ENCODE measurements around the gene UTP18.

DNA sequence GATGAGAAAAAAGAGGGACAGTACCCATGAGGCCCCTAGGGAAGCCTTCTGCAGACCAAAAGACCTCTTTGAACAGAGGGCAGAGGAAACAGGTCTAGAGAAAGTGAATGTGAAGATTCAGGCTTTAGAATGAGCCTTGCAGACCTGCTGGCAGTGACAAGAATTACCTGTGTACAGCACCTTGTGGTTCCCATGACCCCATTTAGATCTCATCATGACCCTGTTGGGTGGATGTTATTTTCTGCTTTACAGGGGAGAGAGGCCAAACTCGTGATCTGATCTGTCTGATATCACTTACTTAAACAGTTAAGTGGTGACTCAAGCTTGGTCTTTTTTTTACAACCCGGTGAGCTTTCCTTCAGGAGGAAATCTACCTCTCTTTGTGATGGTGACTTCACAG, 81.9 kb downstream of the UTP18 start:
- TF ChIP-seq, protein P1, sequence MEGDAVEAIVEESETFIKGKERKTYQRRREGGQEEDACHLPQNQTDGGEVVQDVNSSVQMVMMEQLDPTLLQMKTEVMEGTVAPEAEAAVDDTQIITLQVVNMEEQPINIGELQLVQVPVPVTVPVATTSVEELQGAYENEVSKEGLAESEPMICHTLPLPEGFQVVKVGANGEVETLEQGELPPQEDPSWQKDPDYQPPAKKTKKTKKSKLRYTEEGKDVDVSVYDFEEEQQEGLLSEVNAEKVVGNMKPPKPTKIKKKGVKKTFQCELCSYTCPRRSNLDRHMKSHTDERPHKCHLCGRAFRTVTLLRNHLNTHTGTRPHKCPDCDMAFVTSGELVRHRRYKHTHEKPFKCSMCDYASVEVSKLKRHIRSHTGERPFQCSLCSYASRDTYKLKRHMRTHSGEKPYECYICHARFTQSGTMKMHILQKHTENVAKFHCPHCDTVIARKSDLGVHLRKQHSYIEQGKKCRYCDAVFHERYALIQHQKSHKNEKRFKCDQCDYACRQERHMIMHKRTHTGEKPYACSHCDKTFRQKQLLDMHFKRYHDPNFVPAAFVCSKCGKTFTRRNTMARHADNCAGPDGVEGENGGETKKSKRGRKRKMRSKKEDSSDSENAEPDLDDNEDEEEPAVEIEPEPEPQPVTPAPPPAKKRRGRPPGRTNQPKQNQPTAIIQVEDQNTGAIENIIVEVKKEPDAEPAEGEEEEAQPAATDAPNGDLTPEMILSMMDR (IDR thresholded peaks at IDR 0.05; ENCODE audit: low read depth, low read length, missing input control), result no peak
- no peak for TF ChIP-seq ATF3 (IDR thresholded peaks at IDR 0.05)
- no peak for TF ChIP-seq FOXA1 (IDR thresholded peaks at IDR 0.05)
- TF ChIP-seq MAX (IDR thresholded peaks at IDR 0.05), result no peak
- no peak for TF ChIP-seq ZBTB33 (IDR thresholded peaks at IDR 0.05)
- TF ChIP-seq TAF1 (conservative IDR thresholded peaks at IDR 0.05), result no peak
- TF ChIP-seq RXRA (IDR thresholded peaks at IDR 0.05), result no peak
- TF ChIP-seq, protein P2, sequence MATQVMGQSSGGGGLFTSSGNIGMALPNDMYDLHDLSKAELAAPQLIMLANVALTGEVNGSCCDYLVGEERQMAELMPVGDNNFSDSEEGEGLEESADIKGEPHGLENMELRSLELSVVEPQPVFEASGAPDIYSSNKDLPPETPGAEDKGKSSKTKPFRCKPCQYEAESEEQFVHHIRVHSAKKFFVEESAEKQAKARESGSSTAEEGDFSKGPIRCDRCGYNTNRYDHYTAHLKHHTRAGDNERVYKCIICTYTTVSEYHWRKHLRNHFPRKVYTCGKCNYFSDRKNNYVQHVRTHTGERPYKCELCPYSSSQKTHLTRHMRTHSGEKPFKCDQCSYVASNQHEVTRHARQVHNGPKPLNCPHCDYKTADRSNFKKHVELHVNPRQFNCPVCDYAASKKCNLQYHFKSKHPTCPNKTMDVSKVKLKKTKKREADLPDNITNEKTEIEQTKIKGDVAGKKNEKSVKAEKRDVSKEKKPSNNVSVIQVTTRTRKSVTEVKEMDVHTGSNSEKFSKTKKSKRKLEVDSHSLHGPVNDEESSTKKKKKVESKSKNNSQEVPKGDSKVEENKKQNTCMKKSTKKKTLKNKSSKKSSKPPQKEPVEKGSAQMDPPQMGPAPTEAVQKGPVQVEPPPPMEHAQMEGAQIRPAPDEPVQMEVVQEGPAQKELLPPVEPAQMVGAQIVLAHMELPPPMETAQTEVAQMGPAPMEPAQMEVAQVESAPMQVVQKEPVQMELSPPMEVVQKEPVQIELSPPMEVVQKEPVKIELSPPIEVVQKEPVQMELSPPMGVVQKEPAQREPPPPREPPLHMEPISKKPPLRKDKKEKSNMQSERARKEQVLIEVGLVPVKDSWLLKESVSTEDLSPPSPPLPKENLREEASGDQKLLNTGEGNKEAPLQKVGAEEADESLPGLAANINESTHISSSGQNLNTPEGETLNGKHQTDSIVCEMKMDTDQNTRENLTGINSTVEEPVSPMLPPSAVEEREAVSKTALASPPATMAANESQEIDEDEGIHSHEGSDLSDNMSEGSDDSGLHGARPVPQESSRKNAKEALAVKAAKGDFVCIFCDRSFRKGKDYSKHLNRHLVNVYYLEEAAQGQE (IDR thresholded peaks at IDR 0.05), result no peak
- no peak for TF ChIP-seq GABPA (IDR thresholded peaks at IDR 0.05 in 1 of 2, conservative IDR thresholded peaks at IDR 0.05 in 1 of 2)
- no peak for TF ChIP-seq RAD21 (IDR thresholded peaks at IDR 0.05)
